Diencephalon (tissue), 1 donor: ENCODE measurements around the gene POGLUT3. TPM values are rescaled to one million over a fixed set of nuclear protein-coding genes. Genes with fewer than 3 reads are reported as not detected.

ENCODE experiments used
- total RNA-seq: library from RNA; depleted of rRNA; stranded (reverse); fragments of >200 nt; gene quantifications from one replicate; pipeline ENCODE4 v1.2.3, GENCODE V29; 2014

Gene POGLUT3
- 9.9 TPM for total RNA-seq

GRCh38 chr11:108498046-108498815, at the start of gene POGLUT3:
POGLUT3 (minus strand) TSS chr11:108498384; CDS start chr11:108498366, 18 bp downstream.

DNA sequence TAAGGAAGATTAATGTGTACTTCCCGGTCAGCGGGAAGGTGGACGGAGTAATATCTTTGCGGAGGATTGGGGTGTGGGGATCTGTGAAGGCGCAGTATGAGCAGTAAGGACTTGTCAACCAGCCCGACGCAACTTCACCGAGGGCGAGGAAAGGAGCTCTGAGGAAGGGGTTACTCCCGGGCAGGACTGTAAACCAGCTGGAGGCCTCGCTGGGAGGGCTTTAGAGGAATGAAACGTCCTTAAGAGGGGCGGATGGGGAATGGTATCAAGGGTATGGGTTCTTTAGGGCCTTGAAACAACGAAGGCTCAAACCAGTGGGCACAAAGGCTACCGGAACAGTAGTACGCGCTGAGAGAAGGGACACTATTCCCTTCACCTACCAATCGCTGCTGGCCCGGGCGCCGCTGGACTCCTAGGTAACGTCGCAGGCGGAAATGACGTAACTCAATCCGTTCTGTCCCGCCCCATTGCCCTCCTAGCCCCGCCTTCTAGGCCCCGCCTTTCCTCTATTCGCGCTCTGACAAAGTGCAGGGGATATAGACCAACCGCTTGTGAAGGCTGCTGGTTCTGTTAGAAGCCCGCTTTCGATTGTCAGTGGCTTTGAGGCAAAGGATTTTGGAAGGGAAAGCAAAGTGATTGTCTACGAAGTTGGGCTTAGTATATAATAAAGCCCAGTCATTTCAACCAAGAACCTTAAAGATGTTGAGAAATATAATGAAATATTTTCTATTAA, 30.9 kb downstream of the POGLUT3 start, which contains the start of gene C11orf65:
Gene C11orf65, minus strand, starts transcription at position 439 of the 733 bp plus-strand sequence. CDS start 5,970 bp downstream, outside the sequence.

Other genes starting within 250 kb of the POGLUT3 start
- gene C11orf65, start 30.9 kb downstream of the POGLUT3 start, total RNA-seq, result 1.6 TPM
- 2.3 TPM for gene EXPH5, start 95.4 kb upstream of the POGLUT3 start, total RNA-seq
- gene DDX10, start 166.7 kb upstream of the POGLUT3 start, total RNA-seq, result 25.8 TPM